Peyer's patch (tissue), 4 donors: ENCODE data around the gene RASL12.

Experiments
- POLR2A ChIP-seq, 2 donors: fragments of 450-650 bp; IDR thresholded peaks; one replicate each; pipeline ENCODE4 v1.5.1; 2017; ENCODE audit warnings: antibody characterized with exemption in 2 of 2, mild to moderate bottlenecking in 2 of 2, moderate library complexity in 2 of 2
- TF ChIP-seq, protein P1 (sequence below), 6 experiments: fragments of 450-650 bp in 4 of 6; fragments of 200-600 bp in 2 of 6; sonication (generic) in 1 of 6; IDR thresholded peaks; one replicate each; pipeline ENCODE4 v1.5.1; 2017 to 2019; ENCODE audit warnings: antibody characterized with exemption in 6 of 6, mild to moderate bottlenecking in 3 of 6, moderate library complexity in 1 of 6

DNA sequence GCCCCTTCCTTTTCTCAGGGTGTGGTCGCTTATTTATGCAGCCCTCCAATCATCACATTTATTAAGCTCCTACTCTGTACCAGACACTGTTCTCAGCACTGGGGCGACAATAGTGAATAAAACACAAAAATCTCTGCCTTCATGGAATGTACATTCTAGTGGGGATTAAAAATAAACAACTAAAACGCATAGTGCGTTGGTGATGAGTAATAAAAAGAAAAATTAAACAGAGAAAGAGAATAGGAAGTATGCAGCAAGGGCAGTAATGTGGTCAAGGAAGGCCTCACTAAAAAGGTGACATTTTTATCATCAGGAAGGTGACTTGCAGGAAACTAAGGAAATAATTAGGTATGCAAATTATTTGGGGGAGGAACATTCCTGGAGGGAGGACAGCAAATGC, 17.5 kb downstream of the RASL12 start:
- TF ChIP-seq, protein P1, sequence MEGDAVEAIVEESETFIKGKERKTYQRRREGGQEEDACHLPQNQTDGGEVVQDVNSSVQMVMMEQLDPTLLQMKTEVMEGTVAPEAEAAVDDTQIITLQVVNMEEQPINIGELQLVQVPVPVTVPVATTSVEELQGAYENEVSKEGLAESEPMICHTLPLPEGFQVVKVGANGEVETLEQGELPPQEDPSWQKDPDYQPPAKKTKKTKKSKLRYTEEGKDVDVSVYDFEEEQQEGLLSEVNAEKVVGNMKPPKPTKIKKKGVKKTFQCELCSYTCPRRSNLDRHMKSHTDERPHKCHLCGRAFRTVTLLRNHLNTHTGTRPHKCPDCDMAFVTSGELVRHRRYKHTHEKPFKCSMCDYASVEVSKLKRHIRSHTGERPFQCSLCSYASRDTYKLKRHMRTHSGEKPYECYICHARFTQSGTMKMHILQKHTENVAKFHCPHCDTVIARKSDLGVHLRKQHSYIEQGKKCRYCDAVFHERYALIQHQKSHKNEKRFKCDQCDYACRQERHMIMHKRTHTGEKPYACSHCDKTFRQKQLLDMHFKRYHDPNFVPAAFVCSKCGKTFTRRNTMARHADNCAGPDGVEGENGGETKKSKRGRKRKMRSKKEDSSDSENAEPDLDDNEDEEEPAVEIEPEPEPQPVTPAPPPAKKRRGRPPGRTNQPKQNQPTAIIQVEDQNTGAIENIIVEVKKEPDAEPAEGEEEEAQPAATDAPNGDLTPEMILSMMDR (IDR thresholded peaks at IDR 0.05), result no peak
- no peak for TF ChIP-seq POLR2A (IDR thresholded peaks at IDR 0.05)
